HG02885 (cell line): ENCODE data around the gene ASB16.

Experiments
- ATAC-seq: cut with Tn5 transposase; IDR thresholded peaks from one replicate; pipeline ENCODE4 v1.9.1; 2021; ENCODE audit warnings: mild to moderate bottlenecking; ENCODE audit not compliant: unreplicated experiment, poor library complexity

Gene ASB16

GRCh38 chr17:44186307-44187130 lies 16.0 kb downstream of the ASB16 start, which contains the start of gene TMUB2:
TMUB2 (plus strand) TSS chr17:44186972; CDS start chr17:44187709, 737 bp downstream.
- ATAC-seq, result peak; percentile 91

- peak; percentile 39 for ATAC-seq
Observed at GRCh38 chr17:44187131-44187899, 16.8 kb downstream of the ASB16 start.

GRCh38 chr17:44188576-44189403 lies 18.3 kb downstream of the ASB16 start:
- ATAC-seq, result no peak

DNA sequence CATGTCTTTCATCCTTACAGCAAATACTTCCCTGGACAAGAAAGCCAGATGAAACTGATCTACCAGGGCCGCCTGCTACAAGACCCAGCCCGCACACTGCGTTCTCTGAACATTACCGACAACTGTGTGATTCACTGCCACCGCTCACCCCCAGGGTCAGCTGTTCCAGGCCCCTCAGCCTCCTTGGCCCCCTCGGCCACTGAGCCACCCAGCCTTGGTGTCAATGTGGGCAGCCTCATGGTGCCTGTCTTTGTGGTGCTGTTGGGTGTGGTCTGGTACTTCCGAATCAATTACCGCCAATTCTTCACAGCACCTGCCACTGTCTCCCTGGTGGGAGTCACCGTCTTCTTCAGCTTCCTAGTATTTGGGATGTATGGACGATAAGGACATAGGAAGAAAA lies 20.0 kb downstream of the ASB16 start:
- ATAC-seq, result no peak

DNA sequence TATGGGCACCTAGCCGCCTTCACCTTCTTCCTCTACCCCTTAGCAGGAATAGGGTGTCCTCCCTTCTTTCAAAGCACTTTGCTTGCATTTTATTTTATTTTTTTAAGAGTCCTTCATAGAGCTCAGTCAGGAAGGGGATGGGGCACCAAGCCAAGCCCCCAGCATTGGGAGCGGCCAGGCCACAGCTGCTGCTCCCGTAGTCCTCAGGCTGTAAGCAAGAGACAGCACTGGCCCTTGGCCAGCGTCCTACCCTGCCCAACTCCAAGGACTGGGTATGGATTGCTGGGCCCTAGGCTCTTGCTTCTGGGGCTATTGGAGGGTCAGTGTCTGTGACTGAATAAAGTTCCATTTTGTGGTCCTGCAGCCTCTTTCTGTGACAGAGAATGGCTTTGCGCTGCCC lies 20.9 kb downstream of the ASB16 start:
- no peak for ATAC-seq

DNA sequence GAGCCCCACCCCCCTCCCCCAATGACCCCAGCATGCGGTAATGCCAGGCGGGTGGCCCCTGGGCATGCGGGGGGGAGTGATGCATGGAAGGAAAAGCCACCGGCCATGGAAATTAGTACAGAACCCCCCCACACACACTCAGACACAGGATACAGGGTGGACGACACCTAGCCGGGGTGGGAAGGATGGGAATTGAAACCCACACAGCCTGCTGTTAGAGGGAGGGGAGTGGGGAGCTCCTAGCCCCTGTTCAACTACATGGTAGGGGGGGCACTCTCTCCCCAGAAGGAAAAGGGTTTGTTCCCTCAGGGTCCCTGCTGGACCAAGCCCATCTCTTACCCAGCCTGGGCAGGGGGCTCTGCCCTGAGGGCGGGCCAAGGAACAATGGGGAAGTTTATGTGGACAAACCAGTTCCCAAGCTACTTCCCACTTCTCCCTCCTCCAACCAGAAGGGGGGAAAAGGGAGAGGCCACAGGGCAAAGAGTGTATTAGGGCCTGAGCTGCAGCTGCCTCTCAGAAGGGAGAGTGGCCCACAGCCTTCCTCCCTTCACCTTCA lies 21.5 kb downstream of the ASB16 start:
- no peak for ATAC-seq

GRCh38 chr17:44192750-44193149 lies 22.2 kb downstream of the ASB16 start:
- ATAC-seq, result no peak

GRCh38 chr17:44193326-44194084 lies 23.0 kb downstream of the ASB16 start:
- ATAC-seq, result no peak

DNA sequence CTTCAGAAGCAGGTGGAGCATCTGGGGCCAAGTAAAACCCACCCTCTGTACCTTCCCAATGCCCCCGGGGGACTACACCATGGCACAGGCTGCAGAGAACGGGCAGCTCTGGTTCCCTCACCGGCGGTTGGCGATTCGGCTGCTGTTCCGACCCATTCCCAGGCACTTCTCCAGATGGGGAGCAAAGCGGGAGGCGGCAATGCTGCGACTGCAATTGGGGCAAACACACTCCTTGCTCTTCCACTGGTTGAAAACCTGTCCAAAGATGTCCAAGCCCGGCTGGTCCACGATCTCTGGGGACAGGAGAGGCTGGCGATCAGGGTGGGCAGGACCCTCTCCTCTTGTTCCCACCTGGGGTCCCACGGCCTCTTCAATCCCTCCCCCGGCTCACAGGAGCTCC lies 26.6 kb downstream of the ASB16 start:
- no peak for ATAC-seq

DNA sequence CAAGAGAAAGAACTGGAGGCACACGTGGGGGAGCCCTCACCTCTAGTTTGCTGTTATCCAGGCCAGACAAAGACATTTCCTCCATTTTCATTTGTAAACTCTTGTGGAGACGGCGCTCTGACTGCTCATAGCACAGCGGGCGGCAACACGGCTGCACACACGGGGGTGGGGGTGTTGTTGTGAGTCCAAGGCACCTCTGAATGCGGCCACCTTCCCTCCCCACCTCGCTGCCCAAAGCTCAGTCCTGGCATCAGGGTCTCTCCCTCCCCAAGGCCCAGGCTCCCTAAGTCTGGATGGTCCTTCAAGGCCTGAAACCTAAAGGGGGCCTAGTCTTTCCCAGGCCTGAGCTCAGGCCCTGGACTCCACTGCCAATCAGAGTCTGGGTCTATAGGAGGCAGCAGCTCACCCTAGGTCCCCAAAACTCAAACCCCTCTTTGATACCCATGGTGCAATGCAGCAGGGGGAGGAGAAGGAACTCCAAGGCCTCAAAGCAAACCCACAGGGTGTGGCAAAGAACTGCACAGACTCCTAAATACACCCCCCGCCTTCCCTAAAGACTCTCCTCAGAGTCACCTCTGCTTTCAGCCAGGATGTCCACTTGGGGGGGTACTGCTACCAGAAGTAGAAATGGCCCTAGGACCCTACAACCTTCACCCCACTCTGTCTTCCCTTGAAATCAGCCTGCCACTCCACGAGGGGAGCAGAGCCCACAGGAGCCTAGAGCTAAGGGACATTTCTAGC lies 27.6 kb downstream of the ASB16 start:
- no peak for ATAC-seq

DNA sequence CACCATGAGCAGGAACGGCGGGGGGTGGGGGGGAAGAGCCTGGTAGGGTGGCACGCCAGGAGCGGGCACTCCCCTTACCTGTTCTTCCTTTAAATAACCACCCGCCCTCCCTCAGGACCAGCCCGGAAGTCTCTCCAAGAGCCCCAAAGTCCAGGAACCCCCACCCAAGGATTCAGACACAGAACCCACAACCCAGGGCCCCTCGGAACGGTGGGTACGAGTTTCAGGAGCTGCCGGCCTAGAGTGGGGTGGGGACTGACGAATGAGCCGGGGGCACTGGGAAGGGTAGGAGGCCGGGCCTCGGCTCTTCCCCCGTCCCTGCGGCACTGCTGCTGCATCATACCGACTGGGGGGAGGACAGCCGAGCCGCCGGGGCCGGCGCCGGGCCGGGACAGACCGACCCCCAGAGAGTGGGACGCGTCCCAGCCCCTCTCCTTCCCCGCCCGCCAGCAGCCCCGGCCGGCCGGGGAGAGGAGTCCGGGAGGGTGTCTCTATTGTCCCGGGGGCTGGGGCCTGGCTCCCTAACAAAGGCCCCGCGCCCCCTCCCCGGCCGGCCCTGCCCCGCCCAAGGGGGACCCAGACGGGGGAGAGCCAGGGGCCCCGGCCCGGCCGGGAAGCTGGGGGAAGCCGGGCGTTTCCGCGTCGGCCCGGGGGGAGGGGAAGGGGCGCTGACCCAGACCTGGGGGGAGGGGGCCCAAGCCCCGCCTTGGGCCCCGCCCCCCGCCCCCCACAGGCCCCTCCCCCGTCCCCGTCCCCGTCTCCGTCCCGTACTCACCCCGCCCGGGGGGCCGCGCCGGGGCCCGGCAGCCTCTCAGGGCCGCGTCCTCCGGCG lies 28.4 kb downstream of the ASB16 start:
- peak; percentile 26 for ATAC-seq

DNA sequence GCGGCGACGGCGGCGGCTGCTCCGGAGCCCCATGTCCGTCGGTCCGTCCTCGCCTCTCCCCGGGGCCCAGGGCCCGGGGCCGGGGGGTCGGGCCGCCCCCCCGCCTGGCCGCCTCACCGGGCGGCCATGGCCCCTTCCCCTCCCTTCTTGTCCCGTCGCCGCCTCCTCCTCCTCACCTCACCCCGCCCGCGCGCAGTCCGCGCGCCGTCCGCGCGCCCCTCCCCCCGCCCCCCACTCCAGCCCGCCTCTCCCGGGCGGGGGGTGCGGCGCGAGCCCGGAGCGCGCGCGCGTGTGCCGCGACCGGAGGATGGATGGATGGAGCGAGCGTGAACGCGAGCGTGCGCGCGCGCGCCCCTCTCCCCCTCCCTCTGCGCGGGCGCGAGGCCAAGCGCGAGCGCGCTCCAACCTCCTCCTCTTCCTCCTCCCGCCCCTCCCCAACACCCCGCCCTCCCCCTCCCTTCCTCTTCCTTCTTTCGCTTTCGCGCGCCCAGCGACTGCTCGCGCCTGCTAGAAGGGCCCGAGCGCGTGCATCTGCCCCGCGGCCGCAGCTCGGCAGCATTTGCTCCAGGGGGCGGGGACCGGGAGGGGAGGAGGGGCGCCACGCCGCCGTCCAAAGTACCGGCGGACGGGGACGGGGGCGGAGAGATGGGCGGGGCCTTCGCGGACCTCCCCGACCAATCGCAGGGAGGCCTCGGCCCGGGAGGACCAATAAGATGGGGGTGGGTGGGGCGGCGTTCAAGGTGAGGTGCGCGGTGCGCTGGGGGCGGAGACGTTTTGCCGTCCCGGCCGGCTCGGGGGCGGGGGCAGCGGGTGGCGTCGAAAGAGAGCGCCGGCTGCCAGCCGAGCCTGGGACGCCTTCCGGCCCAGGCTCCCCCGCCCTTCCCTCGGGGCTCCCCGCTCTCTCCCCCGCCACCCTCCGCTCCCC lies 29.3 kb downstream of the ASB16 start, which contains the start of gene ATXN7L3:
Gene ATXN7L3, minus strand, starts transcription at position 332 of the 925 bp plus-strand sequence. CDS start 1,814 bp downstream, outside the sequence.
- peak; percentile 76 for ATAC-seq

DNA sequence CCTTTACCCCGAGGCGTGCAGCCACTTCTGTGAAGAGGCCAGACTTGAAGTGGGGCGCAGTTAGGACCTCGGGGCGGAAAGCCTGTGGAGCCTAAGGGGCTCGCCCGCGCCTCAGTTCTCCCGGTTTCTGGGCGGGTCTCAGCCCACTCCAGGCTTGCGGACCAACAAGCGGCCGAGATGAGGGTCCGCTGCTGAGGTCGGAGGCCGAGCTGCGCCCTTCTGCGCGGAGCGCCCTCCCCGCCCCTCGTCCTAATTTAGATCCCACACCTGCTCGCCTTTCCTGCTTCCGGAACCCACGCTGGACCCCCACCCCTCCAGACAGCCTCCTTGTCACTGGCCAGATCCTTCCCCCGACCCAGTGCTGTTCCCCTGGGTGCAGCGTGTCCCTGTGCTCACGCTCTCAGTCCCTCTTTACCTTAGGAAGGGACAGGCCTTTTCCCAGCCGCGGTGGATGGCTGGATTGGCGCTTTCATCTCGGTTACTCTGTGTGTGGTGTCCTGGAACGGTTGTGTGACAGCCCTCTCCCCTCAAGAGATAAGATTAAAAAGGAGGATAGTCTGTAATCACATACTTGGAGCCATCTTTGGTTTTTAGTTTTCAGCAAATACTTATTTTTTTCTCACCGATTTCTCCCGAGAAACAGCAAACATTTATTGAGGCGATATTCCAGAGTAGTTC lies 30.1 kb downstream of the ASB16 start:
- ATAC-seq, result peak; percentile 2

DNA sequence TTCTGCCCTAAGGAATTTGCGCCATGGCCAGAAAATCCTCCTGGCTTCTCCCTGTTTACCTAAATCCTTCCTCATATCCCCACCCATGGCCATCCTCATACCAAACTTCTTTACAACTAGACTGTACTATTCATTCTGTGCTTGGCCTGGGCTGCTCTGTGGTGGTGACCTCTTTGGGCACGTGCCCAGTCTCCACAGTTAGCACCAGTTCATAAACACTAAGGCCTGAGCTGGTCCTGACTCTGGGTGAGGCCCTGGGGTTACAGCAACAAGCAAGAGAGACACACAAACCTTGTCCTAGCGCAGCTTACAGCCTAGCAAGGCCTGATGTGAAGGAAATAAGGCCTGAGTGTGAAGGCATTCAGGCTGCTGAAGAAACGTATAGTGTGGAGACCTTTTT lies 32.3 kb downstream of the ASB16 start:
- no peak for ATAC-seq

DNA sequence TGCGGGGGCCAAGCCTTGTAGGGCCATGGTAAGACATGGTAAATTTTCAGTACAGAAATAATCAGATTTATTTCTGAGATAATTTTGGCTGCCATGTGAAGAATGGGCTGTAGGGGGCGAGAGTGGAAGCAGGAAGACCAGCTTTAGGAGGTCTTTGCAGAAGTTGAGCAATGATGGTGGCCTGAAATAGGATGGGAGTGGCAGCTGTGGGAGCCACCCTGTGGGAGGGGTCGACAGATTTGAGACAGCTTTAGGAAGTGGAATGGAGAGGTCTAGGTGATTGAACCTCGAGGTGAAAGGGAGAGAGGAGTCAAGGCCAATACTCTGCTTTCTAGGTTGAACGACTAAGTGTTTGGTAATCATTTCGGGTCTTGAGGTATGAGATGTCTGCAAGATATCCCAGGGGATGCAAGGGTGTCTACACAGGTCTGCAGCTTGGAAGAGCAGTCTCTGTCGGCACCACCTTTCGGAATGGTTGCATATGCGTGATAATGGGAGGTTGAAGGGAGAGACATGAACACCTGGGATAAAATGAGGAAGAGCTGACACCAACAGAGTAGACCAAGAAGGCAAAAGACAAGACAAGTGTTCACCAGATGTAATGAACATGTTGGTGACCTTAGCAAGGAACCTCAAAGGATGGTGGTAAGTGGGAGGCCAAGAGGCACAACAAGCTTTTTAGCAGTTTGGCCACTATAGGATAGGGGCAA lies 33.4 kb downstream of the ASB16 start:
- no peak for ATAC-seq

DNA sequence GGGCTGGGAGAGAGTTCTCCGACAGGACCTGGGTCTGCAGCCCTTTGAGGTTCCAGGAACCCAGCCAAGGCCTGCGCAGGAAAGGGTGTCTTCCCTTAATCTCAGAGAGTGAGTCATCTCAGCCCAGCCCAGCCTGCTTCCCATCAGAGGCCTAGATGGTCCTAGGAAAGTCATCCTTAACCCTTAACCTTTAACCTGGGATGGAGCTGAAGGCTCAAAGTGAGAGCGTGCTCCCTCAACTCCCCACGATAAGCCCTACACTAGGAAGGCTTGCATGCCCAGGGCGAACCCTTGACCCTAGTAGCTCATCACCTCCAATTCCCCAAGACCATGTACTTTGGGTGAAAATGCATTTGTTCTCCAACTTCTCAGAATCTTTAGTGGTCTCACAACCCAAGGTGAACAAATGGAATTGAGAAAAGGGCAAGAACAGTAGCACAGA lies 34.0 kb downstream of the ASB16 start:
- ATAC-seq, result no peak
